Left lung (tissue), 10 donors: Measurements from ENCODE around the gene UNC5C. TPM values are rescaled to one million over a fixed set of nuclear protein-coding genes. Genes with fewer than 3 reads are reported as not detected.
A peak's percentile ranks its signal among the peaks of the same experiment; 100 is the strongest.

ENCODE experiments used
- ATAC-seq: fragments of 200-7000 bp; cut with Tn5 transposase; one replicate; pipeline ENCODE4 v1.9.1; 2020; ENCODE audit warnings: moderate library complexity
- DNase-seq, 4 donors: peaks; one replicate each; pipeline ENCODE4 v3.0.0-alpha.2; 2013 to 2020
- H3K27ac ChIP-seq, 2 donors: fragments of 200-600 bp; sonication (generic) in 1 of 2; one replicate each; pipeline versions ENCODE4 v1.5.0 to v1.8.0; 2020 to 2021
- H3K27me3 ChIP-seq, 2 donors: fragments of 200-600 bp; sonication (generic) in 1 of 2; one replicate each; pipeline versions ENCODE4 v1.5.0 to v1.8.0; 2020 to 2021
- H3K36me3 ChIP-seq, 2 donors: fragments of 200-600 bp; sonication (generic) in 1 of 2; one replicate each; pipeline versions ENCODE4 v1.5.0 to v1.8.0; 2020 to 2021
- H3K4me1 ChIP-seq, 2 donors: fragments of 200-600 bp; one replicate each; pipeline ENCODE4 v1.8.0; 2021
- H3K4me3 ChIP-seq, 2 donors: fragments of 200-600 bp; sonication (generic) in 1 of 2; one replicate each; pipeline versions ENCODE4 v1.5.0 to v1.8.0; 2020 to 2021; ENCODE audit warnings: mild to moderate bottlenecking in 1 of 2
- H3K9me3 ChIP-seq, 2 donors: fragments of 200-600 bp; sonication (generic) in 1 of 2; one replicate each; pipeline versions ENCODE4 v1.5.0 to v1.8.0; 2020 to 2021
- CTCF ChIP-seq, 2 donors: fragments of 200-600 bp; sonication (generic) in 1 of 2; IDR thresholded peaks; one replicate each; pipeline versions ENCODE4 v1.5.0 to v1.8.0; 2021; ENCODE audit warnings: antibody characterized with exemption in 2 of 2
- intact Hi-C, 2 donors: fragments of 100-400 bp; cut with DNase I; formaldehyde crosslinking; loops; one replicate each; pipeline versions ENCODE4 v1.11.2 to v1.14.2; 2022
- polyA plus RNA-seq, 6 donors: library from polyadenylated mRNA; unstranded; fragments of 120-200 nt; gene quantifications; one replicate each; pipeline ENCODE4 v1.2.1, GENCODE V29; 2013; ENCODE audit not compliant: insufficient read length in 6 of 6
- total RNA-seq, 2 donors: library from RNA; stranded (reverse); fragmentation: NEBNext Ultra II Directional; extraction: Animal tissue kit (Norgen Biotek cat#: 25700); gene quantifications; one replicate each; pipeline ENCODE4 v1.2.1, GENCODE V29; 2021
- donor health status: DM: no; HTN: yes; CAD: no.
- donor health status: DM: no; HTN: no; CAD: no.

Gene UNC5C
- total and polyA plus RNA-seq, 8 donors, result 9.0 to 49.5 (median 40.5) TPM

DNA sequence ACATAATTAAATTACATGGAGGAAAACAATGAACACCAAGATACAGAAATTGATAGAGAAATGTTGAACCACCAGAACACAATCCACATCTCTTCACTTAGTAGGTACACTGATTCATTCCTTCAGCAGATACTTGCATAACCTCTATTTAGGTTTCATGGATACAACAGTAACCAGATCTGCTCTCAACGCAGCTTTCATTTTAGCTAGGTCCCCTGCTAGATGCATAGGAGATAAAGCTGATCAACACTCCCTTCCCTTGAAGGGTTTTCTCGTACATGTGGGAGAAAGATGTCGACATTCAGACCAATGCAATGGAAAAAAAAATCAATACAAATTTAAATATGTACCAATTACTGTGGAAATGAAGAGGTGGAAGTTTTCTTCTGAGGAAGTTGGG lies 37.3 kb downstream of the UNC5C start:
- no peak overlapping the region for H3K4me3 ChIP-seq
- H3K9me3 ChIP-seq, result no peaks in the 10 kb centered on the region
- DNase-seq, result no peak
- H3K27me3 ChIP-seq, result no peaks in the 10 kb centered on the region
- TF ChIP-seq CTCF (IDR thresholded peaks at IDR 0.05), result no peak
- no peaks in the 10 kb centered on the region for H3K4me1 ChIP-seq
- H3K36me3 ChIP-seq, result no peaks in the 10 kb centered on the region
- no peak overlapping the region for H3K27ac ChIP-seq
- no peak for ATAC-seq
- intact Hi-C loops, result no loop called here

DNA sequence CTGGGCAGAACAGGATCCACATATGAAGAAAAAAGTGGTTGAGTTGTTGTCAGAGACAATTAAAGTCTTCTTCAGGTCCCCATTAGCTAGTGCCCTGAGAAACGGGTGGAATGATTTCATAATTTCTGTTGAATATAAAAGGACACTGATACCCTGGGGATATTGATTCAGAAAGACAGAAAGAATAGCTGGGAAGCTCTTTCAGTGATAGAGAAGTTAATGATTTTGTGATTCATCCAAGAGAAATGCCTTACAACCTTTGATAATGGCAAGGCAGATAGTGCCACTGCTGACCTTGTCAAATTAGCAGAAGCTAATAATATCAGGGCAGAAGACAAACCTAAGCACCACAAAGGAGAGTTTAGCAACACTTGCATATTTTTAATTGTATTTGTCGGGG lies 37.9 kb downstream of the UNC5C start:
- Histone ChIP-seq H3K9me3 (no peaks in the 10 kb centered on the region), H3K4me3 (no peak overlapping the region), H3K36me3 (no peaks in the 10 kb centered on the region), H3K4me1 (no peaks in the 10 kb centered on the region), H3K27me3 (no peaks in the 10 kb centered on the region), H3K27ac (no peak overlapping the region)
- ATAC-seq (no peak), DNase-seq (no peak)
- TF ChIP-seq CTCF (IDR thresholded peaks at IDR 0.05), result no peak
- intact Hi-C loops, result no loop called here

DNA sequence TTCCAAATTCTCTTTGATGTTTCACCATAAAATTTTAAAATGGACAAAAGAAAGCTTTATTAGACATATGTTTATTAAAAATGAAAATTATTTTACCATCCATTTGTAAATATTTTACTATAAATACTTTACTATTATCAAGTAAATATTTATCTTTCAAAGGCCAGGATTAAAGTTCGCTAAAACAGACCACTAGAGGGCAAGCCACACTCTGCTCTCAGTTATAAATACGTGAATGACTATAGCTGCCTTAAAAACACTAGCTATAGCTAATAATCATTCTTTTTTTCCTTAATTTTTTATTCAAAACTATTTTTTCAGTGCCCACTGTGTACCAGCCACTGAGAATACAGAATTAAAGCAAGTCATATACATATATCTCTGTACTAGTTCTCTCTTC lies 38.6 kb downstream of the UNC5C start:
- Histone ChIP-seq H3K27ac (no peak overlapping the region), H3K4me1 (no peaks in the 10 kb centered on the region), H3K27me3 (no peaks in the 10 kb centered on the region), H3K9me3 (no peaks in the 10 kb centered on the region), H3K36me3 (no peaks in the 10 kb centered on the region), H3K4me3 (no peak overlapping the region)
- TF ChIP-seq CTCF (IDR thresholded peaks at IDR 0.05), result peak; percentile 20 to 63
- ATAC-seq, result peak; percentile 56
- DNase-seq, result no peak
- intact Hi-C loops, result no loop called here

DNA sequence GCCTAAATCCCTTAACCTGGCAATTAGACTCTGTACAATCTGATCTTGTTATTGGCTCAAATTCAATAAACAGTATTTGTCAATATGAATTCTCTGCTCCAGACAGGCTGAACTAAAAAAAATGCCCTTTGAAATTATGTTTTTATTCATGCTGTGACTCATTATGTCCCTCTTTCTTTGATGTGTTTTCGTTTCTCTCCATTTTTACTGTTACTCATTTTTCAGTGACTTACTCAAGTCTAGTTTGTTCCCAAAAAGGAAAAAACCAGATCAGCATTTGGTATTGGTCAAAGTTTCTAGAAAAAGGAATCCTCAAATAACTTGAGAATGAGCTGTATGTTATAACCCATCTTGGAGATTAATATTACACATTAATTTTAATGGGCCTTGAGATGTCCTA lies 40.4 kb downstream of the UNC5C start:
- no peak for ATAC-seq
- TF ChIP-seq CTCF (IDR thresholded peaks at IDR 0.05), result no peak

GRCh38 chr4:95507561-95507960 lies 41.2 kb downstream of the UNC5C start:
- H3K4me1 ChIP-seq, result no peaks in the 10 kb centered on the region
- no peaks in the 10 kb centered on the region for H3K27me3 ChIP-seq
- no peak for TF ChIP-seq CTCF (IDR thresholded peaks at IDR 0.05)
- no peaks in the 10 kb centered on the region for H3K9me3 ChIP-seq
- no peak overlapping the region for H3K27ac ChIP-seq
- no peak overlapping the region for H3K4me3 ChIP-seq
- intact Hi-C loops, result no loop called here
- DNase-seq, result no peak
- no peak for ATAC-seq
- no peaks in the 10 kb centered on the region for H3K36me3 ChIP-seq

More for the DNA sequence above, 40.4 kb downstream of the UNC5C start:
- Histone ChIP-seq H3K4me3 (no peak overlapping the region), H3K27ac (no peak overlapping the region), H3K4me1 (no peaks in the 10 kb centered on the region), H3K36me3 (no peaks in the 10 kb centered on the region), H3K9me3 (no peaks in the 10 kb centered on the region), H3K27me3 (no peaks in the 10 kb centered on the region)
- intact Hi-C loops, result no loop called here
- DNase-seq, result no peak
